Activated CD8-positive, alpha-beta T cell treated with anti-CD3 and anti-CD28 coated beads, Interleukin-2, amount 10 ng/mL, durations not matched to agents 7 days and 5 days (primary cell): ENCODE measurements around the gene AP4B1. TPM values are rescaled to one million over a fixed set of nuclear protein-coding genes. Genes with fewer than 3 reads are reported as not detected.
A peak's percentile ranks its signal among the peaks of the same experiment; 100 is the strongest.

Experiments used
- ATAC-seq: fragments of 150-1000 bp; cut with Tn5 transposase; one replicate; pipeline ENCODE4 v1.10.0; 2021; ENCODE audit warnings: moderate library complexity
- CTCF ChIA-PET: fragments of 350-600 bp; sonication (Branson Sonifier 250); formaldehyde crosslinking; loops from one replicate; lab custom pipeline; 2021; ENCODE audit warnings: antibody characterized with exemption; lab: Charles Lee
- POLR2A ChIA-PET: fragments of 350-600 bp; sonication (Branson Sonifier 250); formaldehyde crosslinking; loops from one replicate; lab custom pipeline; 2021; ENCODE audit warnings: antibody characterized with exemption; lab: Charles Lee
- DNase-seq: peaks from one replicate; pipeline ENCODE4 v3.0.0-alpha.2; 2020
- H3K27ac Mint-ChIP-seq: one replicate; pipeline ENCODE4 v1.8.0; 2021; ENCODE audit warnings: mild to moderate bottlenecking, mixed read lengths
- H3K27me3 Mint-ChIP-seq: one replicate; pipeline ENCODE4 v1.8.0; 2021; ENCODE audit warnings: low read depth, mixed read lengths
- H3K36me3 Mint-ChIP-seq: one replicate; pipeline ENCODE4 v1.8.0; 2021; ENCODE audit warnings: low read depth, mixed read lengths
- H3K4me1 Mint-ChIP-seq: one replicate; pipeline ENCODE4 v1.8.0; 2021; ENCODE audit warnings: low read depth, mixed read lengths
- H3K4me3 Mint-ChIP-seq: one replicate; pipeline ENCODE4 v1.8.0; 2021; ENCODE audit warnings: mild to moderate bottlenecking, mixed read lengths
- H3K9me3 Mint-ChIP-seq: one replicate; pipeline ENCODE4 v1.8.0; 2022; ENCODE audit warnings: mixed read lengths; ENCODE audit not compliant: insufficient read depth
- total RNA-seq, 2 experiments: library from RNA; stranded (reverse); gene quantifications; one replicate each; pipeline ENCODE4 v1.2.3, GENCODE V29; 2021

The AP4B1 gene
- total RNA-seq, 2 experiments from 2014 or later = 42.9 to 44.9 TPM

- DNase-seq (no peak), ATAC-seq (no peak)
- no peak overlapping the region for H3K27ac Mint-ChIP-seq
- H3K27me3 Mint-ChIP-seq = no peaks in the 10 kb centered on the region
- H3K4me3 Mint-ChIP-seq = no peak overlapping the region
- H3K9me3 Mint-ChIP-seq = peaks cover 6% of the 10 kb centered on the region
- CTCF ChIA-PET = interaction anchor here (1.1 to 4.0 kb wide), 11 partner anchors 8 to 803 kb away, joined by 3 to 33 read pairs (median 5); partner anchors contain the start of genes AP4B1, BCL2L15 and LRIG2
- peaks cover 16% of the 10 kb centered on the region for H3K36me3 Mint-ChIP-seq
- POLR2A ChIA-PET = interaction anchor here (0.8 to 4.9 kb wide), 4 partner anchors 17 to 54 kb away, joined by 3 to 26 read pairs (median 10); partner anchors contain the start of genes AP4B1 and HIPK1
- H3K4me1 Mint-ChIP-seq = peaks cover 71% of the 10 kb centered on the region
Measured at GRCh38 chr1:113875714-113876113, 28.9 kb downstream of the AP4B1 start.

GRCh38 chr1:113874012-113874879, 30.4 kb downstream of the AP4B1 start:
- Mint-ChIP-seq H3K4me1 (peaks cover 68% of the 10 kb centered on the region), H3K27me3 (no peaks in the 10 kb centered on the region), H3K27ac (peak overlapping the region; percentile 75), H3K9me3 (peaks cover 2% of the 10 kb centered on the region), H3K36me3 (peaks cover 17% of the 10 kb centered on the region), H3K4me3 (peak overlapping the region; percentile 34)
- ChIA-PET POLR2A (interaction anchor here (1.3 to 4.9 kb wide), 2 partner anchors 30 to 56 kb away, joined by 5 to 26 read pairs; partner anchors contain the start of genes AP4B1 and HIPK1), CTCF (interaction anchor here (0.8 to 4.0 kb wide), 11 partner anchors 12 to 84 kb away, joined by 3 to 33 read pairs (median 5); partner anchors contain the start of genes AP4B1 and HIPK1)
- DNase-seq (no peak), ATAC-seq (peak; percentile 21)

GRCh38 chr1:113872219-113872935, 32.2 kb downstream of the AP4B1 start:
- ATAC-seq (peak; percentile 28), DNase-seq (peak; percentile 50)
- CTCF ChIA-PET = interaction anchor here (0.9 to 1.2 kb wide), 3 partner anchors 8 to 59 kb away, joined by 4 to 9 read pairs (median 6); partner anchors contain the start of gene AP4B1
- Mint-ChIP-seq H3K36me3 (peaks cover 29% of the 10 kb centered on the region), H3K4me3 (peak overlapping the region; percentile 84), H3K27ac (peak overlapping the region; percentile 99), H3K27me3 (no peaks in the 10 kb centered on the region), H3K9me3 (no peaks in the 10 kb centered on the region), H3K4me1 (peaks cover 71% of the 10 kb centered on the region)
- POLR2A ChIA-PET = interaction anchor here (0.6 to 1.3 kb wide), 7 partner anchors 12 to 79 kb away, joined by 3 to 10 read pairs (median 6); partner anchors contain the start of genes AP4B1, HIPK1 and RSBN1

- ATAC-seq (peak; percentile 87), DNase-seq (peak; percentile 91)
- Mint-ChIP-seq H3K4me3 (peak within 1 kb of the TSS; percentile 84), H3K4me1 (peaks cover 75% of the 10 kb centered on the region), H3K27ac (peak within 1 kb of the TSS; percentile 99), H3K9me3 (no peaks in the 10 kb centered on the region), H3K36me3 (peaks cover 33% of the 10 kb centered on the region), H3K27me3 (no peaks in the 10 kb centered on the region)
- CTCF ChIA-PET = interaction anchor here (0.9 to 1.2 kb wide), 3 partner anchors 9 to 59 kb away, joined by 4 to 9 read pairs (median 6); partner anchors contain the start of gene AP4B1
- POLR2A ChIA-PET = interaction anchor here (0.9 to 1.3 kb wide), 5 partner anchors 13 to 59 kb away, joined by 3 to 10 read pairs (median 7); partner anchors contain the start of genes AP4B1, HIPK1 and RSBN1
Measured at GRCh38 chr1:113871597-113872113, 32.9 kb downstream of the AP4B1 start, which contains the start of gene PTPN22. PTPN22 (minus strand) TSS chr1:113871712.

- ChIA-PET CTCF (interaction anchor here (0.9 to 6.7 kb wide), 9 partner anchors 11 to 85 kb away, joined by 3 to 77 read pairs (median 8); partner anchors contain the start of genes AP4B1, DCLRE1B and HIPK1), POLR2A (interaction anchor here (1.0 to 3.3 kb wide), 7 partner anchors 9 to 60 kb away, joined by 4 to 43 read pairs (median 5); partner anchors contain the start of genes AP4B1, DCLRE1B and HIPK1)
- Mint-ChIP-seq H3K4me3 (peak overlapping the region; percentile 84), H3K27ac (peak overlapping the region; percentile 99), H3K4me1 (peaks cover 72% of the 10 kb centered on the region), H3K27me3 (no peaks in the 10 kb centered on the region), H3K36me3 (peaks cover 38% of the 10 kb centered on the region), H3K9me3 (no peaks in the 10 kb centered on the region)
- no peak for ATAC-seq
- no peak for DNase-seq
Measured at GRCh38 chr1:113870778-113871177, 33.8 kb downstream of the AP4B1 start.

GRCh38 chr1:113868387-113869083, 36.1 kb downstream of the AP4B1 start:
- Mint-ChIP-seq H3K27ac (peak overlapping the region; percentile 99), H3K36me3 (peaks cover 55% of the 10 kb centered on the region), H3K9me3 (no peaks in the 10 kb centered on the region), H3K4me3 (peak overlapping the region; percentile 84), H3K4me1 (peaks cover 67% of the 10 kb centered on the region), H3K27me3 (no peaks in the 10 kb centered on the region)
- POLR2A ChIA-PET = interaction anchor here (0.6 to 3.3 kb wide), 7 partner anchors 11 to 61 kb away, joined by 3 to 43 read pairs (median 5); partner anchors contain the start of genes AP4B1, DCLRE1B and HIPK1
- CTCF ChIA-PET = interaction anchor here (0.8 to 6.7 kb wide), 13 partner anchors 8 to 84 kb away, joined by 3 to 77 read pairs (median 8); partner anchors contain the start of genes AP4B1, BCL2L15, DCLRE1B and HIPK1
- ATAC-seq (peak; percentile 14), DNase-seq (no peak)

GRCh38 chr1:113861641-113862040, 43.0 kb downstream of the AP4B1 start:
- no peaks in the 10 kb centered on the region for H3K27me3 Mint-ChIP-seq
- ChIA-PET POLR2A (no interaction called here), CTCF (interaction anchor here (2.8 to 5.0 kb wide), 2 partner anchors 11 to 26 kb away, joined by 11 to 17 read pairs; no protein-coding TSS in a partner anchor)
- H3K27ac Mint-ChIP-seq = no peak overlapping the region
- H3K36me3 Mint-ChIP-seq = peaks cover 66% of the 10 kb centered on the region
- peaks cover 55% of the 10 kb centered on the region for H3K4me1 Mint-ChIP-seq
- ATAC-seq = no peak
- DNase-seq = no peak
- H3K9me3 Mint-ChIP-seq = no peaks in the 10 kb centered on the region
- H3K4me3 Mint-ChIP-seq = no peak overlapping the region

GRCh38 chr1:113860891-113861290, 43.7 kb downstream of the AP4B1 start:
- ChIA-PET POLR2A (no interaction called here), CTCF (interaction anchor here (0.8 to 5.0 kb wide), 7 partner anchors 9 to 88 kb away, joined by 3 to 18 read pairs (median 9); partner anchors contain the start of gene AP4B1)
- no peak for ATAC-seq
- no peak overlapping the region for H3K4me3 Mint-ChIP-seq
- H3K4me1 Mint-ChIP-seq = peaks cover 52% of the 10 kb centered on the region
- H3K27ac Mint-ChIP-seq = peak overlapping the region; percentile 26
- peaks cover 70% of the 10 kb centered on the region for H3K36me3 Mint-ChIP-seq
- no peaks in the 10 kb centered on the region for H3K27me3 Mint-ChIP-seq
- no peaks in the 10 kb centered on the region for H3K9me3 Mint-ChIP-seq
- DNase-seq = no peak

GRCh38 chr1:113859478-113860175, 45.0 kb downstream of the AP4B1 start:
- peaks cover 41% of the 10 kb centered on the region for H3K4me1 Mint-ChIP-seq
- ChIA-PET POLR2A (interaction anchor here (1.5 kb wide), 2 partner anchors 11 to 70 kb away, joined by 4 to 7 read pairs; partner anchors contain the start of gene HIPK1), CTCF (interaction anchor here (0.8 to 5.0 kb wide), 11 partner anchors 9 to 104 kb away, joined by 3 to 18 read pairs (median 4); partner anchors contain the start of genes AP4B1, HIPK1 and PHTF1)
- peak; percentile 45 for ATAC-seq
- no peak overlapping the region for H3K4me3 Mint-ChIP-seq
- DNase-seq = no peak
- peaks cover 69% of the 10 kb centered on the region for H3K36me3 Mint-ChIP-seq
- no peaks in the 10 kb centered on the region for H3K27me3 Mint-ChIP-seq
- peak overlapping the region; percentile 53 for H3K27ac Mint-ChIP-seq
- no peaks in the 10 kb centered on the region for H3K9me3 Mint-ChIP-seq
